HEK293T (cell line): Measurements from ENCODE around the gene CAMK2A.

Experiments
- BHLHE40 ChIP-seq: fragments of 450-650 bp; IDR thresholded peaks from 2 replicates; pipeline ENCODE4 v1.6.1; 2016; ENCODE audit warnings: mild to moderate bottlenecking, moderate library complexity, borderline replicate concordance
- CTBP1 ChIP-seq: fragments of 450-650 bp; IDR thresholded peaks from 2 replicates; pipeline ENCODE4 v1.6.1; 2016; ENCODE audit warnings: borderline replicate concordance
- FOXA1 ChIP-seq: fragments of 450-650 bp; IDR thresholded peaks from 2 replicates; pipeline ENCODE4 v1.6.1; 2016; ENCODE audit warnings: mild to moderate bottlenecking
- FOXM1 ChIP-seq: fragments of 450-650 bp; IDR thresholded peaks from 2 replicates; pipeline ENCODE4 v1.6.1; 2017; ENCODE audit warnings: mild to moderate bottlenecking, borderline replicate concordance
- HDGF ChIP-seq: fragments of 450-650 bp; IDR thresholded peaks from 2 replicates; pipeline ENCODE4 v1.6.1; 2017; ENCODE audit warnings: antibody characterized with exemption, borderline replicate concordance
- LEF1 ChIP-seq: fragments of 450-650 bp; IDR thresholded peaks from 2 replicates; pipeline ENCODE4 v1.6.1; 2017; ENCODE audit warnings: mild to moderate bottlenecking, borderline replicate concordance
- PKNOX1 ChIP-seq: fragments of 450-650 bp; IDR thresholded peaks from 2 replicates; pipeline ENCODE4 v1.6.1; 2016
- SP1 ChIP-seq: fragments of 450-650 bp; IDR thresholded peaks from 2 replicates; pipeline ENCODE4 v1.6.1; 2017
- TARDBP ChIP-seq: fragments of 450-650 bp; IDR thresholded peaks from 2 replicates; pipeline ENCODE4 v1.6.1; 2016
- ZNF384 ChIP-seq: fragments of 450-650 bp; IDR thresholded peaks from 2 replicates; pipeline ENCODE4 v1.6.1; 2016

GRCh38 chr5:150325426-150325825, 35.9 kb upstream of the CAMK2A start:
- TF ChIP-seq BHLHE40 (no peak), FOXA1 (no peak), FOXM1 (no peak), HDGF (no peak), TARDBP (no peak), PKNOX1 (no peak), CTBP1 (no peak), ZNF384 (no peak), LEF1 (no peak), SP1 (no peak)
